SK-N-SH treated with all-trans-retinoic acid at 6 μM for 48 hours (cell line): ENCODE measurements around the gene NFASC.

Source experiments
- ATAC-seq: fragments of 200-7000 bp; cut with Tn5 transposase; 3 replicates; pipeline ENCODE4 v1.9.1; 2020; ENCODE audit warnings: mild to moderate bottlenecking, moderate library complexity
- ARNTL ChIP-seq: fragments of 450-650 bp; formaldehyde crosslinking; IDR thresholded peaks from 2 replicates; pipeline ENCODE4 v1.5.0; 2020; ENCODE audit warnings: low read depth, mild to moderate bottlenecking, moderate library complexity, borderline replicate concordance
- BACH2 ChIP-seq: fragments of 250-450 bp; sonication (Bioruptor Pico); IDR thresholded peaks from 2 replicates; pipeline ENCODE4 v1.9.0; 2021; ENCODE audit warnings: mild to moderate bottlenecking, borderline replicate concordance
- CSDC2 ChIP-seq: fragments of 250-450 bp; sonication (Bioruptor Pico); IDR thresholded peaks from 2 replicates; pipeline ENCODE4 v1.5.0; 2020; ENCODE audit warnings: mild to moderate bottlenecking, moderate library complexity
- ESRRG ChIP-seq: fragments of 250-450 bp; sonication (Bioruptor Pico); IDR thresholded peaks from 2 replicates; pipeline ENCODE4 v1.6.1; 2021; ENCODE audit warnings: mild to moderate bottlenecking
- GLIS3 ChIP-seq: fragments of 250-450 bp; sonication (Bioruptor Pico); IDR thresholded peaks from 2 replicates; pipeline ENCODE4 v1.5.0; 2020; ENCODE audit warnings: mild to moderate bottlenecking, moderate library complexity
- ISL1 ChIP-seq: fragments of 250-450 bp; sonication (Bioruptor Pico); IDR thresholded peaks from 2 replicates; pipeline ENCODE4 v2.1.2; 2022; ENCODE audit warnings: mild to moderate bottlenecking, moderate library complexity
- OSR1 ChIP-seq: fragments of 250-450 bp; sonication (Bioruptor Pico); IDR thresholded peaks from 2 replicates; pipeline ENCODE4 v1.8.0; 2022; ENCODE audit warnings: moderate library complexity, mild to moderate bottlenecking, inconsistent platforms
- PPARA ChIP-seq: fragments of 250-450 bp; sonication (Bioruptor Pico); IDR thresholded peaks from 2 replicates; pipeline ENCODE4 v1.5.0; 2020; ENCODE audit warnings: mild to moderate bottlenecking, borderline replicate concordance
- RARB ChIP-seq: fragments of 250-450 bp; sonication (Bioruptor Pico); IDR thresholded peaks from 2 replicates; pipeline ENCODE4 v1.8.0; 2021; ENCODE audit warnings: mild to moderate bottlenecking, moderate library complexity
- SNAI2 ChIP-seq: fragments of 250-450 bp; sonication (Bioruptor Pico); IDR thresholded peaks from 2 replicates; pipeline ENCODE4 v1.5.0; 2020; ENCODE audit warnings: mild to moderate bottlenecking, moderate library complexity
- TCF4 ChIP-seq: fragments of 250-450 bp; sonication (Bioruptor Pico); IDR thresholded peaks from 2 replicates; pipeline ENCODE4 v1.8.0; 2021; ENCODE audit warnings: mild to moderate bottlenecking, moderate library complexity, borderline replicate concordance
- TOX ChIP-seq: fragments of 250-450 bp; sonication (Bioruptor Pico); IDR thresholded peaks from 2 replicates; pipeline ENCODE4 v1.8.0; 2021; ENCODE audit warnings: mild to moderate bottlenecking, moderate library complexity, borderline replicate concordance
- ZC3H10 ChIP-seq: fragments of 250-450 bp; sonication (Bioruptor Pico); IDR thresholded peaks from 2 replicates; pipeline ENCODE4 v1.5.1; 2021; ENCODE audit warnings: mild to moderate bottlenecking, moderate library complexity
- ZFP3 ChIP-seq: fragments of 250-450 bp; sonication (Bioruptor Pico); IDR thresholded peaks from 2 replicates; pipeline ENCODE4 v1.5.0; 2020; ENCODE audit warnings: mild to moderate bottlenecking, moderate library complexity
- ZFP30 ChIP-seq: fragments of 450-650 bp; formaldehyde crosslinking; IDR thresholded peaks from 2 replicates; pipeline ENCODE4 v1.5.0; 2022; ENCODE audit warnings: mild to moderate bottlenecking, moderate library complexity
- ZNF565 ChIP-seq: fragments of 450-650 bp; formaldehyde crosslinking; conservative IDR thresholded peaks from 2 replicates; pipeline ENCODE4 v1.5.0; 2020; ENCODE audit warnings: low read depth, mild to moderate bottlenecking, moderate library complexity
- ZNF70 ChIP-seq: fragments of 450-650 bp; formaldehyde crosslinking; IDR thresholded peaks from 2 replicates; pipeline ENCODE4 v1.5.0; 2020; ENCODE audit warnings: mild to moderate bottlenecking, moderate library complexity
- ZNF8 ChIP-seq: fragments of 450-650 bp; formaldehyde crosslinking; IDR thresholded peaks from 2 replicates; pipeline ENCODE4 v1.5.0; 2020; ENCODE audit warnings: mild to moderate bottlenecking, moderate library complexity
- TF ChIP-seq, protein P1 (sequence below): fragments of 250-450 bp; sonication (Bioruptor Pico); IDR thresholded peaks from 2 replicates; pipeline ENCODE4 v1.5.0; 2020; ENCODE audit warnings: mild to moderate bottlenecking, moderate library complexity
- TF ChIP-seq, protein P2 (sequence below): fragments of 250-450 bp; sonication (Bioruptor Pico); IDR thresholded peaks from 2 replicates; pipeline ENCODE4 v1.5.1; 2021; ENCODE audit warnings: mild to moderate bottlenecking, moderate library complexity
- TF ChIP-seq, protein P3 (sequence below): fragments of 250-450 bp; sonication (Bioruptor Pico); IDR thresholded peaks from 2 replicates; pipeline ENCODE4 v1.5.1; 2020; ENCODE audit warnings: low read depth, mild to moderate bottlenecking, moderate library complexity
- TF ChIP-seq, protein P4 (sequence below): fragments of 250-450 bp; sonication (Bioruptor Pico); IDR thresholded peaks from 2 replicates; pipeline ENCODE4 v1.8.0; 2020; ENCODE audit warnings: mild to moderate bottlenecking, moderate library complexity, borderline replicate concordance

Gene NFASC

DNA sequence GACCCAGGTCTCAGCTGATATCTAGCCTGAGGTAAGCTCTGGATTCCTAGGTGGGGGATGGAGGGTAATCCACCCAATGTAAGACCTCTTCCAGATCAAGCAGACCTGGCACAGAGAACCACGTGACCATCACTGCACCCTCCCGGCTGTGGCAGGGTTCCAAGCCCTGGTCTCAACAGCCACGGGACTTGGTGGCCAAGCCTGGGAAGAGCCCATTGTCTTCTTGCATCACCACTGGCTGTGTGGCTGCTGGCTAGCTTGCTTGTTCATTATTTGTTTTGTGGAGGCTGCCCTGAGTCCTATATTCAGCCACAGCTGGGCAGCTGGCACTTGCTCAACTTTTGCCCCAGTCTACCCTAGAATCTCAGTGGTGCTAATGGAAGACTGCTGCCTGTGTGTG lies 24.1 kb upstream of the NFASC start:
- TF ChIP-seq BACH2 (CRISPR knock-in tag) (no peak), ZFP30 (CRISPR knock-in tag) (no peak), ZNF565 (CRISPR knock-in tag) (no peak), PPARA (CRISPR knock-in tag) (no peak), OSR1 (CRISPR knock-in tag) (no peak), ESRRG (no peak), ISL1 (CRISPR knock-in tag) (no peak), ZNF70 (CRISPR knock-in tag) (no peak), ARNTL (CRISPR knock-in tag) (no peak), SNAI2 (CRISPR knock-in tag) (no peak), TCF4 (CRISPR knock-in tag) (no peak), GLIS3 (CRISPR knock-in tag) (no peak), RARB (CRISPR knock-in tag) (no peak), CSDC2 (no peak), ZC3H10 (CRISPR knock-in tag) (no peak)
- TF ChIP-seq, protein P1, sequence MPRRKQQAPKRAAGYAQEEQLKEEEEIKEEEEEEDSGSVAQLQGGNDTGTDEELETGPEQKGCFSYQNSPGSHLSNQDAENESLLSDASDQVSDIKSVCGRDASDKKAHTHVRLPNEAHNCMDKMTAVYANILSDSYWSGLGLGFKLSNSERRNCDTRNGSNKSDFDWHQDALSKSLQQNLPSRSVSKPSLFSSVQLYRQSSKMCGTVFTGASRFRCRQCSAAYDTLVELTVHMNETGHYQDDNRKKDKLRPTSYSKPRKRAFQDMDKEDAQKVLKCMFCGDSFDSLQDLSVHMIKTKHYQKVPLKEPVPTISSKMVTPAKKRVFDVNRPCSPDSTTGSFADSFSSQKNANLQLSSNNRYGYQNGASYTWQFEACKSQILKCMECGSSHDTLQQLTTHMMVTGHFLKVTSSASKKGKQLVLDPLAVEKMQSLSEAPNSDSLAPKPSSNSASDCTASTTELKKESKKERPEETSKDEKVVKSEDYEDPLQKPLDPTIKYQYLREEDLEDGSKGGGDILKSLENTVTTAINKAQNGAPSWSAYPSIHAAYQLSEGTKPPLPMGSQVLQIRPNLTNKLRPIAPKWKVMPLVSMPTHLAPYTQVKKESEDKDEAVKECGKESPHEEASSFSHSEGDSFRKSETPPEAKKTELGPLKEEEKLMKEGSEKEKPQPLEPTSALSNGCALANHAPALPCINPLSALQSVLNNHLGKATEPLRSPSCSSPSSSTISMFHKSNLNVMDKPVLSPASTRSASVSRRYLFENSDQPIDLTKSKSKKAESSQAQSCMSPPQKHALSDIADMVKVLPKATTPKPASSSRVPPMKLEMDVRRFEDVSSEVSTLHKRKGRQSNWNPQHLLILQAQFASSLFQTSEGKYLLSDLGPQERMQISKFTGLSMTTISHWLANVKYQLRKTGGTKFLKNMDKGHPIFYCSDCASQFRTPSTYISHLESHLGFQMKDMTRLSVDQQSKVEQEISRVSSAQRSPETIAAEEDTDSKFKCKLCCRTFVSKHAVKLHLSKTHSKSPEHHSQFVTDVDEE (CRISPR knock-in tag) = no peak
- TF ChIP-seq, protein P2, sequence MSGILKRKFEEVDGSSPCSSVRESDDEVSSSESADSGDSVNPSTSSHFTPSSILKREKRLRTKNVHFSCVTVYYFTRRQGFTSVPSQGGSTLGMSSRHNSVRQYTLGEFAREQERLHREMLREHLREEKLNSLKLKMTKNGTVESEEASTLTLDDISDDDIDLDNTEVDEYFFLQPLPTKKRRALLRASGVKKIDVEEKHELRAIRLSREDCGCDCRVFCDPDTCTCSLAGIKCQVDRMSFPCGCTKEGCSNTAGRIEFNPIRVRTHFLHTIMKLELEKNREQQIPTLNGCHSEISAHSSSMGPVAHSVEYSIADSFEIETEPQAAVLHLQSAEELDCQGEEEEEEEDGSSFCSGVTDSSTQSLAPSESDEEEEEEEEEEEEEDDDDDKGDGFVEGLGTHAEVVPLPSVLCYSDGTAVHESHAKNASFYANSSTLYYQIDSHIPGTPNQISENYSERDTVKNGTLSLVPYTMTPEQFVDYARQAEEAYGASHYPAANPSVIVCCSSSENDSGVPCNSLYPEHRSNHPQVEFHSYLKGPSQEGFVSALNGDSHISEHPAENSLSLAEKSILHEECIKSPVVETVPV (CRISPR knock-in tag) = no peak
- TF ChIP-seq, protein P3, sequence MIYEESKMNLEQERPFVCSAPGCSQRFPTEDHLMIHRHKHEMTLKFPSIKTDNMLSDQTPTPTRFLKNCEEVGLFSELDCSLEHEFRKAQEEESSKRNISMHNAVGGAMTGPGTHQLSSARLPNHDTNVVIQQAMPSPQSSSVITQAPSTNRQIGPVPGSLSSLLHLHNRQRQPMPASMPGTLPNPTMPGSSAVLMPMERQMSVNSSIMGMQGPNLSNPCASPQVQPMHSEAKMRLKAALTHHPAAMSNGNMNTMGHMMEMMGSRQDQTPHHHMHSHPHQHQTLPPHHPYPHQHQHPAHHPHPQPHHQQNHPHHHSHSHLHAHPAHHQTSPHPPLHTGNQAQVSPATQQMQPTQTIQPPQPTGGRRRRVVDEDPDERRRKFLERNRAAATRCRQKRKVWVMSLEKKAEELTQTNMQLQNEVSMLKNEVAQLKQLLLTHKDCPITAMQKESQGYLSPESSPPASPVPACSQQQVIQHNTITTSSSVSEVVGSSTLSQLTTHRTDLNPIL (CRISPR knock-in tag) = no peak
- ATAC-seq = no peak

DNA sequence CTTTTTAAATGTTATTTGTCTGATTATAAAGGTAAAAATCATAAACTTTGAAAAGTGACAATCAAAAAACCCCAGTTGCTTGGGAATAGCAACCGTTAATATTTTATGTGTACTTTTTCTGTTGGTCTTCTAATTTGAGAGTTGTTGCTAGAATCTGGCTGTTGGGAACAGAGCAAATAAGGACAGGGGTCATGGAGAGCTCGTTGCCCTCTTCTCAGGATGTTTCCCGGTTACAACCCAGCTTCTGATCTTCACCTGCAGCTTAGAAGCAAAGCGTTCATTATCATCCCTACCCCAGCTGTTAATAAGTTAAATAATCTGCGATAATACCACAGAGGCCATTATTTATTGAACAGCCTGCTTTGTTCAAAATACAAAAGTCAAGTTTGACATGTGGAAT lies 22.1 kb upstream of the NFASC start:
- no peak for ATAC-seq

More for the DNA sequence above, 22.1 kb upstream of the NFASC start:
- TF ChIP-seq SNAI2 (CRISPR knock-in tag) (no peak), TCF4 (CRISPR knock-in tag) (no peak), CSDC2 (no peak), RARB (CRISPR knock-in tag) (no peak), BACH2 (CRISPR knock-in tag) (no peak), GLIS3 (CRISPR knock-in tag) (no peak), ZFP30 (CRISPR knock-in tag) (no peak), PPARA (CRISPR knock-in tag) (no peak), TOX (CRISPR knock-in tag) (no peak), OSR1 (CRISPR knock-in tag) (no peak), ZFP3 (CRISPR knock-in tag) (no peak), ZNF8 (CRISPR knock-in tag) (no peak), ESRRG (no peak), ZC3H10 (CRISPR knock-in tag) (no peak)
- TF ChIP-seq, protein P3 (CRISPR knock-in tag) = no peak
- TF ChIP-seq, protein P2 (CRISPR knock-in tag) = no peak
- TF ChIP-seq, protein P4, sequence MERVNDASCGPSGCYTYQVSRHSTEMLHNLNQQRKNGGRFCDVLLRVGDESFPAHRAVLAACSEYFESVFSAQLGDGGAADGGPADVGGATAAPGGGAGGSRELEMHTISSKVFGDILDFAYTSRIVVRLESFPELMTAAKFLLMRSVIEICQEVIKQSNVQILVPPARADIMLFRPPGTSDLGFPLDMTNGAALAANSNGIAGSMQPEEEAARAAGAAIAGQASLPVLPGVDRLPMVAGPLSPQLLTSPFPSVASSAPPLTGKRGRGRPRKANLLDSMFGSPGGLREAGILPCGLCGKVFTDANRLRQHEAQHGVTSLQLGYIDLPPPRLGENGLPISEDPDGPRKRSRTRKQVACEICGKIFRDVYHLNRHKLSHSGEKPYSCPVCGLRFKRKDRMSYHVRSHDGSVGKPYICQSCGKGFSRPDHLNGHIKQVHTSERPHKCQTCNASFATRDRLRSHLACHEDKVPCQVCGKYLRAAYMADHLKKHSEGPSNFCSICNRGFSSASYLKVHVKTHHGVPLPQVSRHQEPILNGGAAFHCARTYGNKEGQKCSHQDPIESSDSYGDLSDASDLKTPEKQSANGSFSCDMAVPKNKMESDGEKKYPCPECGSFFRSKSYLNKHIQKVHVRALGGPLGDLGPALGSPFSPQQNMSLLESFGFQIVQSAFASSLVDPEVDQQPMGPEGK (CRISPR knock-in tag) = no peak
